SHP77 treated with DMSO at 0.1 percent for 48 hours (cell line): ENCODE results near the gene ZNF283.
A peak's percentile ranks its signal among the peaks of the same experiment; 100 is the strongest.
"Not testable (repeated sequence)": the region's sequence is repeated elsewhere in the genome, so short reads cannot be mapped to it uniquely, and the experiment has no call there.

Source experiments
- DNase-seq: peaks from one replicate; lab custom pipeline; 2025; lab: John Stamatoyannopoulos, UW

Gene ZNF283

GRCh38 chr19:43799502-43800142 lies 27.5 kb upstream of the ZNF283 start:
- DNase-seq = no peak

- DNase-seq = no peak
Observed at GRCh38 chr19:43802216-43802951, 24.7 kb upstream of the ZNF283 start, which contains the start of gene LYPD5. TSS of gene LYPD5 (minus strand) at chr19:43802447. CDS start at chr19:43802380, 67 bp downstream.

GRCh38 chr19:43804432-43804831 lies 22.7 kb upstream of the ZNF283 start:
- DNase-seq = no peak

GRCh38 chr19:43806401-43806800 lies 20.7 kb upstream of the ZNF283 start:
- DNase-seq = not testable (repeated sequence)

GRCh38 chr19:43806848-43807247 lies 20.3 kb upstream of the ZNF283 start:
- no peak for DNase-seq

GRCh38 chr19:43807651-43808050 lies 19.5 kb upstream of the ZNF283 start:
- no peak for DNase-seq

- peak; percentile 55 for DNase-seq
Observed at GRCh38 chr19:43809762-43810696, 17.1 kb upstream of the ZNF283 start.

- no peak for DNase-seq
Observed at GRCh38 chr19:43811837-43812236, 15.3 kb upstream of the ZNF283 start.

GRCh38 chr19:43812259-43812658 lies 14.9 kb upstream of the ZNF283 start:
- DNase-seq = no peak

- no peak for DNase-seq
Observed at GRCh38 chr19:43812688-43813087, 14.4 kb upstream of the ZNF283 start.

GRCh38 chr19:43814663-43815352 lies 12.3 kb upstream of the ZNF283 start:
- no peak for DNase-seq

GRCh38 chr19:43817454-43817853 lies 9.7 kb upstream of the ZNF283 start:
- DNase-seq = not testable (repeated sequence)

- no peak for DNase-seq
Observed at GRCh38 chr19:43818500-43818899, 8.6 kb upstream of the ZNF283 start.

GRCh38 chr19:43820098-43820883 lies 6.8 kb upstream of the ZNF283 start:
- no peak for DNase-seq

- DNase-seq = no peak
Observed at GRCh38 chr19:43820884-43821215, 6.3 kb upstream of the ZNF283 start.

GRCh38 chr19:43823856-43824255 lies 3.3 kb upstream of the ZNF283 start:
- not testable (repeated sequence) for DNase-seq

- not testable (repeated sequence) for DNase-seq
Observed at GRCh38 chr19:43824572-43824971, 2.5 kb upstream of the ZNF283 start.

GRCh38 chr19:43839139-43839538 lies 12.0 kb downstream of the ZNF283 start:
- DNase-seq = no peak

GRCh38 chr19:43842007-43842406 lies 14.9 kb downstream of the ZNF283 start:
- no peak for DNase-seq

GRCh38 chr19:43847246-43847645 lies 20.1 kb downstream of the ZNF283 start:
- no peak for DNase-seq

- DNase-seq = no peak
Observed at GRCh38 chr19:43847884-43848283, 20.8 kb downstream of the ZNF283 start.
